Measurements from ENCODE around the gene TRAF7. TPM values are rescaled to one million over a fixed set of nuclear protein-coding genes. Genes with fewer than 3 reads are reported as not detected.

TRAF7 gene
- total RNA-seq, 4 donors from 2014 or later, result 42.6 to 64.5 (median 54.3) TPM

GRCh38 chr16:2206780-2207433 is 51.3 kb downstream of the TRAF7 start:
- WGBS, result 84% methylated on average over 15 of the region's 23 CpGs
- H3K9me3 ChIP-seq, result no peaks in the 10 kb centered on the region
- H3K27me3 ChIP-seq, result no peaks in the 10 kb centered on the region
- peaks cover 20 to 40% (median 39%) of the 10 kb centered on the region in 4 donors for H3K36me3 ChIP-seq
- H3K4me1 ChIP-seq, result peaks cover 19 to 32% (median 25%) of the 10 kb centered on the region in 4 donors
- intact Hi-C loops (cut with DNase I), result no loop called here
- TF ChIP-seq CTCF (IDR thresholded peaks at IDR 0.05) (no peak), POLR2AphosphoS5 (IDR thresholded peaks at IDR 0.05) (no peak), POLR2A (IDR thresholded peaks at IDR 0.05; ENCODE audit: low read depth) (no peak), EP300 (IDR thresholded peaks at IDR 0.05) (no peak)
- peak overlapping the region in 1 of 4 donors; percentile 73 for H3K4me3 ChIP-seq
- peak overlapping the region in 1 of 4 donors; percentile 96 for H3K27ac ChIP-seq (replicated peaks in 1 of 4)
- DNase-seq (ENCODE audit: extremely low spot score), result no peak

GRCh38 chr16:2207872-2208271 is 52.3 kb downstream of the TRAF7 start:
- Histone ChIP-seq H3K27me3 (no peaks in the 10 kb centered on the region), H3K9me3 (no peaks in the 10 kb centered on the region), H3K27ac (replicated peaks in 1 of 4) (no peak overlapping the region), H3K36me3 (peaks cover 20 to 49% (median 45%) of the 10 kb centered on the region in 4 donors), H3K4me3 (no peak overlapping the region), H3K4me1 (peaks cover 29 to 41% (median 35%) of the 10 kb centered on the region in 4 donors)
- no peak for TF ChIP-seq CTCF (IDR thresholded peaks at IDR 0.05)
- no peak for TF ChIP-seq POLR2AphosphoS5 (IDR thresholded peaks at IDR 0.05)
- TF ChIP-seq POLR2A (IDR thresholded peaks at IDR 0.05; ENCODE audit: low read depth), result no peak
- TF ChIP-seq EP300 (IDR thresholded peaks at IDR 0.05), result no peak
- no peak for DNase-seq (ENCODE audit: extremely low spot score)
- 80% methylated on average over 7 of the region's 9 CpGs for WGBS
- intact Hi-C loops (cut with DNase I), result no loop called here

- Histone ChIP-seq H3K9me3 (no peaks in the 10 kb centered on the region), H3K27ac (replicated peaks in 1 of 4) (no peak overlapping the region), H3K4me1 (peaks cover 33 to 46% (median 39%) of the 10 kb centered on the region in 4 donors), H3K36me3 (peaks cover 20 to 49% (median 45%) of the 10 kb centered on the region in 4 donors), H3K4me3 (no peak overlapping the region), H3K27me3 (no peaks in the 10 kb centered on the region)
- DNase-seq (ENCODE audit: extremely low spot score), result no peak
- 81% methylated on average over 20 of the region's 23 CpGs for WGBS
- TF ChIP-seq POLR2A (IDR thresholded peaks at IDR 0.05; ENCODE audit: low read depth) (no peak), EP300 (IDR thresholded peaks at IDR 0.05) (no peak), POLR2AphosphoS5 (IDR thresholded peaks at IDR 0.05) (no peak), CTCF (IDR thresholded peaks at IDR 0.05) (no peak)
- intact Hi-C loops (cut with DNase I), result no loop called here
Measured at GRCh38 chr16:2208308-2208707, 52.7 kb downstream of the TRAF7 start.

GRCh38 chr16:2208772-2209171 is 53.2 kb downstream of the TRAF7 start:
- no peak for DNase-seq (ENCODE audit: extremely low spot score)
- Histone ChIP-seq H3K4me1 (peaks cover 38 to 50% (median 44%) of the 10 kb centered on the region in 4 donors), H3K4me3 (no peak overlapping the region), H3K9me3 (no peaks in the 10 kb centered on the region), H3K36me3 (peaks cover 20 to 49% (median 45%) of the 10 kb centered on the region in 4 donors), H3K27me3 (no peaks in the 10 kb centered on the region), H3K27ac (replicated peaks in 1 of 4) (no peak overlapping the region)
- TF ChIP-seq POLR2A (IDR thresholded peaks at IDR 0.05; ENCODE audit: low read depth), result no peak
- TF ChIP-seq POLR2AphosphoS5 (IDR thresholded peaks at IDR 0.05), result no peak
- 80% methylated on average over 3 of the region's 9 CpGs for WGBS
- intact Hi-C loops (cut with DNase I), result no loop called here

- 85% methylated on average over 8 of the region's 29 CpGs for WGBS
- Histone ChIP-seq H3K4me3 (no peak overlapping the region), H3K27ac (replicated peaks in 1 of 4) (no peak overlapping the region), H3K36me3 (peaks cover 20 to 49% (median 45%) of the 10 kb centered on the region in 4 donors), H3K4me1 (peaks cover 40 to 56% (median 50%) of the 10 kb centered on the region in 4 donors), H3K9me3 (no peaks in the 10 kb centered on the region), H3K27me3 (no peaks in the 10 kb centered on the region)
- no peak for DNase-seq (ENCODE audit: extremely low spot score)
- intact Hi-C loops (cut with DNase I), result loop anchor here (5.0 kb wide), 1 partner anchor 47 kb away; no protein-coding TSS in a partner anchor
- no peak for TF ChIP-seq POLR2AphosphoS5 (IDR thresholded peaks at IDR 0.05)
- no peak for TF ChIP-seq EP300 (IDR thresholded peaks at IDR 0.05)
- no peak for TF ChIP-seq POLR2A (IDR thresholded peaks at IDR 0.05; ENCODE audit: low read depth)
- TF ChIP-seq CTCF (IDR thresholded peaks at IDR 0.05), result no peak
Measured at GRCh38 chr16:2209258-2210008, 53.9 kb downstream of the TRAF7 start.
